Lower leg skin (tissue), 3 donors: ENCODE results near the gene GPSM1.

ENCODE experiments used
- CTCF ChIP-seq, 3 donors: fragments of 450-650 bp; IDR thresholded peaks; one replicate each; pipeline ENCODE4 v1.5.1; 2016; ENCODE audit warnings: antibody characterized with exemption in 3 of 3, mild to moderate bottlenecking in 3 of 3, moderate library complexity in 2 of 3
- POLR2A ChIP-seq, 2 donors: fragments of 450-650 bp; IDR thresholded peaks; one replicate each; pipeline ENCODE4 v1.6.1; 2016 to 2017; ENCODE audit warnings: antibody characterized with exemption in 2 of 2, mild to moderate bottlenecking in 1 of 2, moderate library complexity in 1 of 2

GRCh38 chr9:136309806-136310220 is 17.5 kb upstream of the GPSM1 start:
- TF ChIP-seq POLR2A (IDR thresholded peaks at IDR 0.05) (no peak), CTCF (IDR thresholded peaks at IDR 0.05) (peak in 1 of 3 donors; percentile 14)
